PFSK-1 (cell line): ENCODE data around the gene TMEM250.

Source experiments
- POLR2AphosphoS5 ChIP-seq: IDR thresholded peaks from 2 replicates; pipeline ENCODE4 v1.6.1; 2012; ENCODE audit warnings: low read depth, mild to moderate bottlenecking, control low read depth, low read length, moderate library complexity
- REST ChIP-seq, 2 experiments: IDR thresholded peaks; 2 replicates each; pipeline versions ENCODE4 v1.6.1 to v1.8.0; 2011 to 2012; ENCODE audit warnings: low read depth in 2 of 2, low read length in 2 of 2, control low read depth in 1 of 2, inconsistent platforms in 1 of 2, mild to moderate bottlenecking in 1 of 2, moderate library complexity in 1 of 2; ENCODE audit not compliant: insufficient read depth in 1 of 2
- SIN3A ChIP-seq: IDR thresholded peaks from 2 replicates; pipeline ENCODE4 v1.6.1; 2012; ENCODE audit warnings: mild to moderate bottlenecking, low read length, moderate library complexity, borderline replicate concordance; ENCODE audit not compliant: insufficient read depth

- TF ChIP-seq POLR2AphosphoS5 = no peak
- no peak for TF ChIP-seq SIN3A
- TF ChIP-seq REST (IDR thresholded peaks at IDR 0.05; ENCODE audit: insufficient read depth in 1 of 2, low read depth in 2 of 2, low read length in 2 of 2) = no peak
Measured at GRCh38 chr9:136140966-136141365, 22.3 kb upstream of the TMEM250 start.
